GM18507 (cell line): ENCODE measurements around the gene FAM83C.
"Not testable (repeated sequence)": the region's sequence is repeated elsewhere in the genome, so short reads cannot be mapped to it uniquely, and the experiment has no call there.

ENCODE experiments used
- DNase-seq: peaks from one replicate; pipeline ENCODE4 v3.0.0; 2011; ENCODE audit warnings: low read depth; ENCODE audit not compliant: insufficient read length; ENCODE audit errors: extremely low spot score
- FAIRE-seq: peaks from 2 replicates; lab custom pipeline; 2011; peaks lifted over from hg19 to GRCh38; lab: Jason Lieb, UNC

FAM83C gene

DNA sequence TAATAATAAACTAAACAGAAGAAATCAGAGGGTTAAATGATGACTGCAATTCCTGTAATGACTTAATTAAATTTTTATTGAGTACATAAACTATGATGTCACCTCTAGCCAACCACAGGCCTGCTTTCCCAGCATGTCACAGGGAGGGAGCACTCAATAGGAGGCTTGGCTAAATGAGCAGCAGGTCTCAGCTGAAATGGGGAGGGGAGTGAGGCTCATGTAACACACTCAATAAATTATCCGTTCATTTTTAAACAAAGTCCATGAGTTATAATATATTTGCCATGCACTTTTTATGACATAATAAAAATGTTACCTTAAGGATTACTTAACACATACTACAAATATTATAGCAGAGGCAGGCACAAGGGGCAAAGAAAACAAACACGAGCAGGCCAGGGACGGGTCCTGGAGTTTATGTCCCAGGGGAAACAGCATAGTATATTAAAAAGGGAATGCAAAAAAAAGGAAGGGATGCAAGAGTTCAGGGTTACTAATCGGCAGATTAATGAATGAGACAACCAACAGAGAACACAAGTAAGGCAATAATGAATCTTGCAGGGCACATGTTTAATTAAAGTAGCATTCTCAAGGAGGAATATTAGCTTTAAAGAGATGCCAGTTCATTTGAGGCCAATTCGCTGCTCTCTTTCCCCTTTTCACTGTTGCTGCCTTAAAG is 27.1 kb upstream of the FAM83C start:
- FAIRE-seq = no peak

DNA sequence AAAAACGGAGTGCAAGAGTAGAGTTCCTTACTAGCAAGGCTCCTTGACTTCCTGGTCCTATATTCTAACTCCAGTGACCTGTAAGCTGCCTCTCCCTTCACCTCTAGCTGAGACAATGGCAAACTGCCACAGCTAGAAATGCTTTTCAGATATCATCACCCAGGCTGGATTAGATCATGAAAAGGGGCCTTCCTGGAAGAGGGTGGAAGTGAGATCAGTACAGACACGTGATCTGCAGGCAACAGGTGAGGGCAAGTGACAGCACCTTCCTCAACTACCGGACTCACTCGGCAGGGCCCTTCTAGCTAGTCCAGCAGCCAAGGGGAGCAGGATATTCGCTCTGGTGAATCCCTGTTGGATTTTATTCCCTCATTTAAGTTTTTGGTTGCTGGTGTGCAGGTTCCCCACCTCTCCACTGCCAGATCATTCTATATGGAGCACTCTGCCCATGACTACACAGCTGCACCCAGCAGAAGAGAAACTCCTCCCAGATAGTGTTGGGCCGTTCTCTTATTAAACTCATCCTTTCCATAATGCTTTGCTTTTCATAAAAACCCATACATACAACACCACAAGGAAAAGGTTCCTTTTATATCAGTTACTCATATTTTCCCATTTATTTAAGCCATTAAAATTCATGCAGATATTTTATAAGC is 26.4 kb upstream of the FAM83C start:
- FAIRE-seq (no peak), DNase-seq (no peak)

More for the DNA sequence above, 27.1 kb upstream of the FAM83C start:
- no peak for DNase-seq

DNA sequence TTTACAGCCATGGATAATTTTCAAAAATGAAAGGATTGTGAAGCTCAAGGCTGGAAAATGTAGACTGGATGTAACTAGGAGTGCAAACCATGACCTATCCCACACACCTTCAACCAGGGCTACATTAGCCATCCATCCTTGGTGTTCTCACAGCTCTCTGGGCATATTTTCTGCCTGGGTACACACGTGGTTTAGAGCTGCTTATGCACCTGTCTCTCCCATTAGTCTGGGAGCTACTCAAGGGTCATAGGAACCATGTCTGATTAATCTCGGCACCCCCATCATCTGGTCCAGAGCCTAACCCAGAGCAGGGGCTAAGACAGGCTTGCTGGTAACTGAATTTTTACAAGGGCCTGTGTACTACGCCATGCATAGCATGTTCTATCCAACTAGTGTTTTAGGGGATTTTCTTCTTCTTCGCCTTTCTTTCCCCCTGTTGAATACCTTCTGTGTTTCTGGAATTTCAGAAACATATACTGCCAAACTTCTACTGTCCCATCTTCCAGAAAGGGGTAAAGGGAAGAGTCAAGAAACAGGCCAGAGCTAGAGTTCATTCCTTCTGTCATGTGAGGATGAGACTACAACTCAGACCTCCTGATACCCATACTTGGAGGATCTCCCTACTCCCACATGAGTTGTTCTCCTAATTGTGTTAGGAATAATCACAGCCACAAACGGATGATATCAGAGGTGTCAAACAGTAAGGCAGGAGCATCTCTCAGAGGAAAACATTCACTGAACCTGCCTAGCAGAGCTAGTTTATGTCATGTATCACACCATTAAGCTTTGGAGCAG is 25.4 kb upstream of the FAM83C start:
- DNase-seq (no peak), FAIRE-seq (no peak)

DNA sequence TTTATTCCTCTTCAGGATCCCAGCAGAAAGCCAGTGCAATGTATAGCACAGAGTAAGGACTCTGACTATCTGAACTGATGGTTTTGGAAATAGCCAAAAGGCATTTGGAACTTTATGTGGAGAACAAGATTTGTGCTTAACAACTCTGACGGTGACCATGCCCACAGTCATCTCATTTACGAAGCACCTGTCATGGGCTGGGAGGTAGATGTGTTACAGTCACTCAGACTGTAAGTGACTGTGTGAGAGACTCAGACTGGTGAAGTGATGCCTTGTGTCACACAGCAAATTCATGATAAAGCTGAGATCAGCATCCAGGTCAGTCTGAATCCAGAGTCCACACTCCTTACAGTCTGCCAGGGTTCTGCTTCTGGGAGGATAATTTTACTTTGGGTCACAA is 23.9 kb upstream of the FAM83C start:
- FAIRE-seq = no peak
- no peak for DNase-seq

DNA sequence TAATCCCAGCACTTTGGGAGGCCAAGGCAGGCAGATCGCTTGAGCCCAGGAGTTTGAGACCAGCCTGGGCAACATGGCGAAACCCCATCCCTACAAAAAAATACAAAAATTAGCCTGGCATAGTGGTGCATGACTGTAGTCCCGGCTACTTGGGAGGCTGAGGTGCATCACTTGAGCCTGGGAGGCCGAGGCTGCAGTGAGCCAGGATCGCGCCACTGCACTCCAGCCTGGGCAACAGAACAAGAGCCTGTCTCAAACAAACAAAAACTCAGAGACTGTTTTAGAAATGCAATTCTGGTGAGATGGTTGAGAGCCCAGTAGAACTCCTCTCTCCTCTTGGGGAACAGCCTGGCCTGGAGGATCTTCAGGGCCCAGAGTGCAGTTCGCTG is 23.4 kb upstream of the FAM83C start:
- DNase-seq, FAIRE-seq: not testable (repeated sequence)

DNA sequence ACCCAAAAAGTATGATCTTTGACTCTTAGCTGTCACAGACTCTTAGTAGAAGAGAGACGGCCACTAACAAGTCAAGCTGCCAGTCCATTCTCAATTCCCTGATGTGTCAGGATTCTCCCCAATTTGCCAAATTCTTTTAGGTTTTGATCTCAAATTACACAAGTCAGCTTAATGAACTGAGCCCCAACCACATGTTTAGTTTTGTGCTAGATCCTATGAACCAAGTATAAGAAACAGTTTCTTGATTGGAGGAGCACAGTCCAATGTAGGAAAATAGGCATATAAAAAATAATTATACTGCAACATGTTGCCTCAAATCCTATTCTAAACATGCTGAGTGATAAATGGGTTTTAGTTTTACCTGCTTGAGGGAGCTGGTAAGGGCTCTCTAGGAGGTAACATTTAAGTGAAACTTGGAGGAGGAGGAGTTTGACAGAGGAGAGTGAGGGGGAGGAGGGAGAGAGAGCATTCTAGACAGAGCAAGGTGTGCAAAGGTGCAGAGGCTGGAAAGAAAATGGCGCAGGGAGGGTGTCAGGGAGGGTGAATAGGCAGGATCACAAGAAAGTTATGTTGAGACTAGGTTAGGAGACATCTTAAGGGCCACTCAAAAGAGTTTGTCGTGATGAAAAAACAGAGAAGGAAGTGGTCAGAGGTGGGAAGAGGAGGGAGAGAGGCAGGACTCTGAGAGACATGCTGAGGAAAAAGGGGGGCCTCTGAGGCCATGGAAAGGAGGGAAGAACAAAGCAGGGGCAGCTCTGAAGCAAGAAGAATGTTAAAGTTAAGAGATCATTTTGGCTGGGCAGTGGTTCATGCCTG is 22.8 kb upstream of the FAM83C start:
- no peak for DNase-seq
- FAIRE-seq = no peak

- DNase-seq = no peak
These were observed 20.1 kb upstream of the FAM83C start for GRCh38 chr20:35312318-35312717.

GRCh38 chr20:35311822-35312221 is 19.6 kb upstream of the FAM83C start:
- no peak for DNase-seq

More at GRCh38 chr20:35312318-35312717, 20.1 kb upstream of the FAM83C start:
- no peak for FAIRE-seq

GRCh38 chr20:35311409-35311808 is 19.2 kb upstream of the FAM83C start:
- DNase-seq (no peak), FAIRE-seq (no peak)

More at GRCh38 chr20:35311822-35312221, 19.6 kb upstream of the FAM83C start:
- no peak for FAIRE-seq

DNA sequence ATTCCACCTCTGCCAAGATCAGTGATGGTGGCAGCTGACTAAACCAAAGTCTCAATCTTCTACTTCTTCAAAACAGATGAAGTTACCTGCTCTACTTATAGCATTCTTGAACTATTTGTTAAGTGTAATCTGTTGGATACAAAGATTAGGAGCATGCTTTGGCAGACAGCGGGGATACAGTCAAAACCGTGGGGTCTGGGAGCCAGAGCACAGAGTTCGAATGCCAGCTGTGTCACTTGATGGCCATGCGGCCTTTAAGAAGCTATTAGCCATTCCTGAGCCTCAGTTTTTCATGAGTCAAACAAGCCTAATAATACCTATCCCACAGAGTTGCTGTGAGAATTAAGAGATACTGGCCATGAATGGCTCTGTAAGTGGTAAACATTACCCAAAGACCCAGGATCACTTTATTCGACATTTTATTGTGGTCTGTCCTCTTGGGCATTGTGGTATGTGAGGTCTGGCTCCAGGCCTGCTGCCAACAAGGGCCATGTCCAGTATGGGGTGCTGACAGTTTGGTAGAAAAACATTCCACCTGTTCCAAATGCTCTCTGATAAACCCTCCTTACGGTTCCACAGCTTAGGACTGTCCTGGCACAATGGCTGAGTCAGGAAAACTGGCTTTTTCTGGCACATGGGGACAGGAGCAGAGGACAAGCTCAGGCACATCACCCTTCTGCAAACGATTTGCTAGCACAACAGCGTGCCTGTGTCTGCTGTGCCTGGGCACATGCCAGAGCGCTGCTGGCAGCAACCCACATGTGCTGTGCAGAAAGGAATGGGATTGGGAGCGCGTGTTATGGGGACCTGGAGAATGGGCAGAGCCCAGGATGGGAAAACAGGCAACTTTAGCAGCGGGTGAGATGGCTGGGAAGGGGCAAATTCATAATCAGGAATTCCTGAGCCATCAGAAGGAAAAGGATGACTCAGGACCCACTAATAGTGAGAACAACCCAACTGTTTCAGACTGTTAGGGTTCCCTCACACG is 15.7 kb upstream of the FAM83C start:
- FAIRE-seq = no peak
- DNase-seq = no peak

DNA sequence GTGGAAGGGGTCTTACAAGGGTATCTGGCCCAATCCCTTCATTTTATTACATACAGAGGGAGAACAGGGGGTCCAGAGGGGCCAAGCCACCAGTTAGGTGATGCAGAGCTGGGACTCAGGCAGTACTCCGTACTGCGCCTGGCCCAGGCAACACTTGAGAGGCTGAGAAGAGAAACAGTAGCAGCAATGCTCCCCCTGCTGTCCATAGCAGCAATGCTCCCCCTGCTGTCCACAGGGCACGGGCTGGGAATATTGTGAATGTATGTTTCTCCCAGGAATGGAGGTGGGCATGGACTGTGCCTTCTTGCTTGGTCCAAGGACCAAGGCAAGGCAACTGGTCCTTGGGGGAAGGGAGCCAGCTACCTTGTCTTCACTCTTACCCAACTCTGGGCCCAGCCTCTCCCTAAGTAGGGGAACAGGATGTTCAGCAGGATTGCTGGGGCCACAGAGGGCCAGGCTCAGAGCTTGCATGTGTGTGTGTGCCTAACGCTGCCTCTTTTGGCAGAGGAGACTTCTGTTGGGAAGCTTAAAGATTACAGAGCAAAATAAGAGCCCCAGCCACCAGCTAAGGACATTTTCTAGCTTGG is 14.8 kb upstream of the FAM83C start:
- FAIRE-seq = no peak
- DNase-seq = no peak

DNA sequence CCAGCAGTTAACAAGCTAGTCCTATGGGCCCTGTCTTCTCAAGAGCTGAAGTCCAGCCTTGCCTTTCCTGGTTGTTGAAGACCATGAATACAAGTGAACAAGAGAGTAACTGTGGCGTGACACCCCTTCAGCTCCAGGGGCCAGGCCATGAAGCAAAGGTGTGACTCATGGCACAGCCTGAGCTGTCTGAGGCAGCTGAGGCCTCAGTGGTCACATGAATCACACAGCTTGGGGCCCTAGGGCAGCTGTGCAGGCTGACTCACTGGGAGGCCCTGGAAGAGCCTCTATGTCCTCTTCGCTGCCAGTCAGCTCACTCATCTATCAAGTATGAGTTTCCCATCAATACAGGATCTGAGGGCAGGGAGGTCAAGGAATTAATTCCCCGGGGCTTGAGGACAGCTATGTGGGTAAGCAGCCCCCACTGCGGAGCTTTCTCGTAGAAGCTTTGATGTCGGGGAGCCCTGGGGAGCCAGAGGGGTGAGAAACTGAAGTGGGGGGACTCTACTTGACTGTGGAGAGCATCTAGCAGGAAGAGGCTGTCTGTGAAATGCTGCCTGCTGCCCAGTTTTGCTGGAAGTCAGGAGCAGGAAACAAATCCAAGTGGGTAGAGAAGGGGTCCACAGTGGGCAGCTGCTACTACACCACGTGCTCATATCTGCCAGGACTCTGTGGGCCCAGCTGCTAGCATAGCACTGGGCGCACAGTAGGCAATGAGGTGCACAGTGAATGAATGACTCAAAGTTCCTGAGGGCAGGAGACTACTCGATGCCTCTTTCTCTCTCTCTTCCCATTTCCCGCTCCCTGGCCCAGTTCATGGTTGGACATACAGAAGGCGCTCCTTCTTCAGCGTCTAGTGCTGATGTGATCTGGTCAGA is 13.7 kb upstream of the FAM83C start:
- DNase-seq (no peak), FAIRE-seq (no peak)

DNA sequence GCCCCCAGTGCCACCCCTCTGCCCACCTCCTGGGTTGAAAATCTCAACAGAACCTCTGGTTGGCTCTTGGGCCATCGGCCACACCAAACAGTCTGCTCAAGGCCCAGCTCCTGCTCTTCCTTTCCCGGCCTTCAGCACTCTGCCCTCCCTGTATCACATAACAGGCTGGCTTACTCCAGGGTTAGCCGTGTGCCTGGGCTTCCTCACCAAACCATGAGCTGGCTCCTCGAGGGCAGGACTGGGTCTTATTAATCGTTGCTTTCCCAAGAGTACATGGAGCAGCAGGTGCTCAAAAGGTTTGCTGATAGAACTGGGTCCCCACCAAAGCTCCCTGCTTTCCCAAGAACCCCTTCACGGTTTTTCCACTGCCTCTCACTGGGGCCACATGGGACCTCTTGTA is 12.7 kb upstream of the FAM83C start:
- no peak for FAIRE-seq
- DNase-seq = no peak

- DNase-seq (peak; percentile 73), FAIRE-seq (peak; percentile 75)
These were observed 11.7 kb upstream of the FAM83C start for GRCh38 chr20:35303735-35304491.

DNA sequence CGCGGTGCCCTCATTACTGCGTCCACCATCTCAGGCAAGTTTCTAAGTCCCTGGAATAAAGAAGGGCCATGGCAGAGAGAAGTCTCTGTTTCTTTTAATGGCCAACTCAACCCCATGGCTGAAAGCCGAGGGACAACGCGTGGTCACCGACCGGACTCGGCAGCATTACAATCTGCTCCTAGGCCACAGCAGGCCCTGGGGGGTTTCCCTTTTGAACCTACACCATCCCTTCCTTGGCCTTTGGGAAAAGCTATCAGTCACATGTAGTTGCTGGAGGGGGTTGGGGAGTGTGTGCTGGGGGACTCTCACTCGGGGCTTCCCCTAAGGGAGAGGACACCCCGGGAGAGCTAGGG is 11.1 kb upstream of the FAM83C start:
- DNase-seq (no peak), FAIRE-seq (no peak)

- DNase-seq (no peak), FAIRE-seq (no peak)
These were observed 10.5 kb upstream of the FAM83C start for GRCh38 chr20:35302421-35303335.
